GM18868 (cell line): Measurements from ENCODE around the gene HMMR.
"Not testable (repeated sequence)": the region's sequence is repeated elsewhere in the genome, so short reads cannot be mapped to it uniquely, and the experiment has no call there.

Experiments used
- ATAC-seq: cut with Tn5 transposase; IDR thresholded peaks from one replicate; pipeline ENCODE4 v1.9.1; 2021; ENCODE audit warnings: mild to moderate bottlenecking, moderate library complexity; ENCODE audit not compliant: unreplicated experiment

The HMMR gene

GRCh38 chr5:163460562-163461171 is at the start of gene HMMR:
HMMR (plus strand) TSS chr5:163460632; CDS start chr5:163460693, 61 bp downstream.
- no peak for ATAC-seq

- not testable (repeated sequence) for ATAC-seq
These were observed 44.8 kb upstream of the HMMR start for GRCh38 chr5:163415673-163416072.

GRCh38 chr5:163424836-163425235 is 35.6 kb upstream of the HMMR start:
- no peak for ATAC-seq

GRCh38 chr5:163426128-163426527 is 34.3 kb upstream of the HMMR start:
- ATAC-seq: not testable (repeated sequence)

- no peak for ATAC-seq
These were observed 27.9 kb upstream of the HMMR start for GRCh38 chr5:163432544-163432943.

- ATAC-seq: no peak
These were observed 27.2 kb upstream of the HMMR start for GRCh38 chr5:163433271-163433670.

- no peak for ATAC-seq
These were observed 26.0 kb upstream of the HMMR start for GRCh38 chr5:163434401-163434866.

GRCh38 chr5:163436515-163436914 is 23.9 kb upstream of the HMMR start:
- no peak for ATAC-seq

- ATAC-seq: no peak
These were observed 23.5 kb upstream of the HMMR start for GRCh38 chr5:163437011-163437308.

- peak; percentile 95 for ATAC-seq
These were observed 22.9 kb upstream of the HMMR start, which contains the start of gene CCNG1 for GRCh38 chr5:163437309-163438182. CCNG1 (plus strand) TSS chr5:163437595; CDS start chr5:163439257, 1,662 bp downstream.

- ATAC-seq: peak; percentile 18
These were observed 21.4 kb upstream of the HMMR start for GRCh38 chr5:163439092-163439425.

GRCh38 chr5:163440954-163441353 is 19.5 kb upstream of the HMMR start:
- no peak for ATAC-seq

GRCh38 chr5:163444526-163444925 is 15.9 kb upstream of the HMMR start:
- no peak for ATAC-seq

GRCh38 chr5:163445345-163445744 is 15.1 kb upstream of the HMMR start:
- ATAC-seq: no peak

- no peak for ATAC-seq
These were observed 13.2 kb upstream of the HMMR start for GRCh38 chr5:163447191-163447590.

- no peak for ATAC-seq
These were observed 12.6 kb upstream of the HMMR start for GRCh38 chr5:163447875-163448274.

- ATAC-seq: no peak
These were observed 11.9 kb upstream of the HMMR start for GRCh38 chr5:163448491-163448890.

- ATAC-seq: no peak
These were observed 8.9 kb upstream of the HMMR start for GRCh38 chr5:163451489-163451888.

- no peak for ATAC-seq
These were observed 6.7 kb upstream of the HMMR start for GRCh38 chr5:163453705-163454104.

GRCh38 chr5:163455406-163455805 is 5.0 kb upstream of the HMMR start:
- ATAC-seq: not testable (repeated sequence)

- no peak for ATAC-seq
These were observed 4.3 kb upstream of the HMMR start for GRCh38 chr5:163456029-163456589.

- no peak for ATAC-seq
These were observed 3.6 kb upstream of the HMMR start for GRCh38 chr5:163456840-163457239.
